ENCODE measurements around the gene COL9A3.

The COL9A3 gene

DNA sequence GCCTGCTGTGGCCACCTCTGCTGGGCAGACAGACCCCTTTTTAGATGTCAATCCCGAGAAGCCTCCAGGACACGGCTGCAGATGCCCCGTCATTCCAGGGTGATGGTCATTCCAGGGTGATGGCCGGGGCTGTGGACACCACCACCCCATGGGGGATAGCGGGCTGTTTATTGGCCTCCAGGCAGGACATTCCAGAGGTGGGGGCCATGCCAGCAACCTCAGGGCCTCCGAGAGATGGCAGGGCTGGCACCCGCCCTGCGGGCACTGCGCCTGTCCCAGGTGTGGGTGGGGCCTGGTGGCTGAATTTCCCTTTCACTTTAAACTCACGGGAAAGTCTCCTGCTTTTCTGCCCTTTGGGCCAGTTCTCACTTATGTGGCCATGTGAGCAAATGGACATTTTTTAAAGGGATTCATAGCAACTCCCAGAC, 14.5 kb downstream of the COL9A3 start:
- Histone ChIP-seq H3K36me3 (no peaks in the 10 kb centered on the region), H3K4me1 (peaks cover 0 to 16% (median 0%) of the 10 kb centered on the region in 4 donors), H3K4me3 (no peak overlapping the region), H3K27me3 (peaks cover 0 to 42% of the 10 kb centered on the region in 2 donors), H3K27ac (no peak overlapping the region), H3K9me3 (no peaks in the 10 kb centered on the region)
- no peak for DNase-seq
- TF ChIP-seq, protein P1, sequence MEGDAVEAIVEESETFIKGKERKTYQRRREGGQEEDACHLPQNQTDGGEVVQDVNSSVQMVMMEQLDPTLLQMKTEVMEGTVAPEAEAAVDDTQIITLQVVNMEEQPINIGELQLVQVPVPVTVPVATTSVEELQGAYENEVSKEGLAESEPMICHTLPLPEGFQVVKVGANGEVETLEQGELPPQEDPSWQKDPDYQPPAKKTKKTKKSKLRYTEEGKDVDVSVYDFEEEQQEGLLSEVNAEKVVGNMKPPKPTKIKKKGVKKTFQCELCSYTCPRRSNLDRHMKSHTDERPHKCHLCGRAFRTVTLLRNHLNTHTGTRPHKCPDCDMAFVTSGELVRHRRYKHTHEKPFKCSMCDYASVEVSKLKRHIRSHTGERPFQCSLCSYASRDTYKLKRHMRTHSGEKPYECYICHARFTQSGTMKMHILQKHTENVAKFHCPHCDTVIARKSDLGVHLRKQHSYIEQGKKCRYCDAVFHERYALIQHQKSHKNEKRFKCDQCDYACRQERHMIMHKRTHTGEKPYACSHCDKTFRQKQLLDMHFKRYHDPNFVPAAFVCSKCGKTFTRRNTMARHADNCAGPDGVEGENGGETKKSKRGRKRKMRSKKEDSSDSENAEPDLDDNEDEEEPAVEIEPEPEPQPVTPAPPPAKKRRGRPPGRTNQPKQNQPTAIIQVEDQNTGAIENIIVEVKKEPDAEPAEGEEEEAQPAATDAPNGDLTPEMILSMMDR (IDR thresholded peaks at IDR 0.05), result no peak
- intact Hi-C loops (cut with DNase I; ENCODE audit: low total_unique reads), result no loop called here

GRCh38 chr20:62831854-62832211, 15.0 kb downstream of the COL9A3 start:
- no peaks in the 10 kb centered on the region for H3K9me3 ChIP-seq
- no peaks in the 10 kb centered on the region for H3K36me3 ChIP-seq
- no peak overlapping the region for H3K4me3 ChIP-seq
- H3K4me1 ChIP-seq, result peaks cover 0 to 18% (median 0%) of the 10 kb centered on the region in 4 donors
- TF ChIP-seq, protein P1 (IDR thresholded peaks at IDR 0.05), result no peak
- intact Hi-C loops (cut with DNase I; ENCODE audit: low total_unique reads), result no loop called here
- no peak for DNase-seq
- peaks cover 0 to 42% of the 10 kb centered on the region in 2 donors for H3K27me3 ChIP-seq
- no peak overlapping the region for H3K27ac ChIP-seq

- TF ChIP-seq, protein P1 (IDR thresholded peaks at IDR 0.05), result no peak
- Histone ChIP-seq H3K4me1 (peaks cover 0 to 18% (median 0%) of the 10 kb centered on the region in 4 donors), H3K4me3 (no peak overlapping the region), H3K27ac (no peak overlapping the region), H3K36me3 (no peaks in the 10 kb centered on the region), H3K27me3 (peaks cover 0 to 42% of the 10 kb centered on the region in 2 donors), H3K9me3 (no peaks in the 10 kb centered on the region)
- intact Hi-C loops (cut with DNase I; ENCODE audit: low total_unique reads), result no loop called here
- DNase-seq, result no peak
These were observed 15.5 kb downstream of the COL9A3 start for GRCh38 chr20:62832212-62832922.

DNA sequence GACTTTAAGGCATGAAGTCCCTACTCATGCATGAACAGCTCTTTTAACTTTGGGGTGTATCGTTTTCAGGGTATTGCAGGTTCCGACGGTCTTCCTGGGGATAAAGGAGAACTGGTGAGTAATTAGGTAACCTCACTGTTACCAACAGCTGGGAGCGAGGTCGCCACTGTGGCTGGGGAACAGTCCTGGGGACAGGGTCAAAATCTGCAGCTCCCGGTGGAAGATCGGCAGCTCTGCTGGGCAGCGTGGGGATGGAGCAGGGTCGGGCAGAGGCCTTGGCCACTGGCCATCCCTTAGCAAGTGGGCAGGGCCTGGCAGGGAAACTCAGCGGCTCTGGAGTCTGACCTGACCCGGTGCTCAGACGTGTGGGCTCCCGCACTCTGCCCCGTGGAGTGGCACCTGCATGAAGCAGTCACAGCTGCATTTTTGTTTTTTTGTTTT, 16.1 kb downstream of the COL9A3 start:
- DNase-seq, result no peak
- Histone ChIP-seq H3K4me3 (no peak overlapping the region), H3K4me1 (peaks cover 0 to 18% (median 0%) of the 10 kb centered on the region in 4 donors), H3K9me3 (no peaks in the 10 kb centered on the region), H3K36me3 (no peaks in the 10 kb centered on the region), H3K27ac (no peak overlapping the region), H3K27me3 (peaks cover 0 to 40% of the 10 kb centered on the region in 2 donors)
- TF ChIP-seq, protein P1 (IDR thresholded peaks at IDR 0.05), result no peak
- intact Hi-C loops (cut with DNase I; ENCODE audit: low total_unique reads), result no loop called here

DNA sequence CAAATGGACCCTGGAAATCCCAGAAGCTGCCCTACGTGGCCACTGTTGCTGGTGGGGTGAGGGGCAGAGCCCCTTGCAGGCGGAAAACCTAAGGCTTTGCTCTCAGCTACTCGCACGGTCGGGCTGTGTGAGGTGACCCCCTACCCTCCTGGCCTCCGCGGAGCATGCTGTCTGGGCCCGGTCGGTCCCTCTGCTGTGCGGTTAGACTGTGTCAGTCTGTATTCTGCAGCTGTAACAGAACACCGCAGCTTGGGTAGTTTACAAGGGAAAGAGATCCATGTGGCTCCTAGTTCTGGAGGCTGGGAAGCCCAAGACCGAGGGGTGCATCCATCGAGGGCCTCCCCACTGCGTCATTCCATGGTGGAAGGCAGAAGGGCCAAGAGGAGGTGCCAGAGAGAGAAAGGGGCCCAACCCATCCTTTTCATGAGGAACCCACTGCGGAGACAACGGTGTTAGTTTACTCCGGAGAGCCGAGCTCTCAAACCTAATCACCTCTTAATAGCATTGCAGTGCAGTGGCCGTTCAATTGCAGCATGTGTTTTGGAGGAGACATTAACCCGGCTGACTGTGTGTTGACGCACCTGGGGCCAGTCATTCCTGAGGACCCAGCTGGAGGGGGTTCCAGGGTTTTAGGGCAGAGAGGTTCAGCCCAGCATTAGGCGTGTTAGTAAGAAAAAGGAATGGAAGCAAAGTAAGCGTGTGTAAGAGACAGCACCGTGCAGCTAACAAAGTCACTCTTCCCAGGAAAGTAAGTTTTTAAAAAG, 18.3 kb downstream of the COL9A3 start:
- H3K27ac ChIP-seq, result no peak overlapping the region
- no peaks in the 10 kb centered on the region for H3K9me3 ChIP-seq
- TF ChIP-seq, protein P1 (IDR thresholded peaks at IDR 0.05), result no peak
- peaks cover 0 to 18% (median 0%) of the 10 kb centered on the region in 4 donors for H3K4me1 ChIP-seq
- no peak overlapping the region for H3K4me3 ChIP-seq
- intact Hi-C loops (cut with DNase I; ENCODE audit: low total_unique reads), result no loop called here
- peaks cover 0 to 39% of the 10 kb centered on the region in 2 donors for H3K27me3 ChIP-seq
- no peaks in the 10 kb centered on the region for H3K36me3 ChIP-seq
- DNase-seq, result no peak
